Measurements from ENCODE around the gene GGT5.
"Not testable (repeated sequence)": the region's sequence is repeated elsewhere in the genome, so short reads cannot be mapped to it uniquely, and the experiment has no call there.

The GGT5 gene

GRCh38 chr22:24184057-24184798 is 60.7 kb downstream of the GGT5 start:
- no peak for DNase-seq

DNA sequence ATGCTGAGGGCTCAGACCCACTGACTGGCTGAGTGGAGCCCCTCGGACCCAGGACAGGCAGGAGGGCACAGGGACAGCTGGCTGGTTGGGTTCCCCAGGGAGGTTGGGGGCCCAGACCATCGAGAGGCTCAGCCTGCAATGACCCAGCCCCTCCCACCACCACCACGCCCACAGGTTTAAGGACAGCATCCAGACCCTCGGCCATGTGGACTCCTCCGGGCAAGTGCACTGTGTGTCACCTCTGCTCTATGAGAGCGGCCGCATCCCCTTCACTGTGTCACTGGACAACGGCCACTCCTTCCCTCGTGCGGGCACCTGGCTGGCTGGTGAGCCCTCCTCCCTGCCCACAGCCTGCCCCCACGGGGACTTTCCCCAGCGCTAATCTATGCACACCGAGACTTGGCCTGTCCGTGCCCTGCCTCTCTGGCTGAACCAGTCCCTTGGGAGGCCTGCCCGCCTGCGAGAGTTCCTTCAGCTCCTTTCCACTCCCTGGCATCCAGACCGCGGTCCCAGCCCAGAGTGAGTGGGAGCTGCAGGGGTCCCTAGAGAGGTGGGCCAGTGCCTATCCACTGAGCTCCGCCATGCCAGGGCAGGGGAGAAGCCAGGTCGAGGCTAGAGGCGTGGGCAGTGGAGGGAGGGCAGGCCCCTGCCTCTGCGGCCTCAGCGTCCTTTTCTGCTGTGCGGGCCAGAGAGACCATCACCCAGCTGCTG is 61.4 kb downstream of the GGT5 start:
- DNase-seq, result no peak

DNA sequence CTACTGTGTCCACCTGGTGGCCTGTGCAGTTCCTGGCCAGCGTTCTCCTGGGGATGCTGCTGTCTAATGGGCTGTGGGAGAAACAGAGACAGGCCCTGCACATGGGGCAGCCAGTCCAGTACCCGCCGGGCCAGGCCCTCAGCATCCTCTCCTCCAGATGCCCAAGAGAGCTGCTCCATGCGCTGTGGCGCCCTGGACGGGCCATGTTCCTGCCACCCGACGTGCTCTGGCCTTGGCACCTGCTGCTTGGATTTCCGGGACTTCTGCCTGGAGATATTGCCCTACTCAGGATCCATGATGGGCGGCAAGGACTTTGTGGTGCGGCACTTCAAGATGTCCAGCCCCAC is 62.0 kb downstream of the GGT5 start:
- DNase-seq, result not testable (repeated sequence)

DNA sequence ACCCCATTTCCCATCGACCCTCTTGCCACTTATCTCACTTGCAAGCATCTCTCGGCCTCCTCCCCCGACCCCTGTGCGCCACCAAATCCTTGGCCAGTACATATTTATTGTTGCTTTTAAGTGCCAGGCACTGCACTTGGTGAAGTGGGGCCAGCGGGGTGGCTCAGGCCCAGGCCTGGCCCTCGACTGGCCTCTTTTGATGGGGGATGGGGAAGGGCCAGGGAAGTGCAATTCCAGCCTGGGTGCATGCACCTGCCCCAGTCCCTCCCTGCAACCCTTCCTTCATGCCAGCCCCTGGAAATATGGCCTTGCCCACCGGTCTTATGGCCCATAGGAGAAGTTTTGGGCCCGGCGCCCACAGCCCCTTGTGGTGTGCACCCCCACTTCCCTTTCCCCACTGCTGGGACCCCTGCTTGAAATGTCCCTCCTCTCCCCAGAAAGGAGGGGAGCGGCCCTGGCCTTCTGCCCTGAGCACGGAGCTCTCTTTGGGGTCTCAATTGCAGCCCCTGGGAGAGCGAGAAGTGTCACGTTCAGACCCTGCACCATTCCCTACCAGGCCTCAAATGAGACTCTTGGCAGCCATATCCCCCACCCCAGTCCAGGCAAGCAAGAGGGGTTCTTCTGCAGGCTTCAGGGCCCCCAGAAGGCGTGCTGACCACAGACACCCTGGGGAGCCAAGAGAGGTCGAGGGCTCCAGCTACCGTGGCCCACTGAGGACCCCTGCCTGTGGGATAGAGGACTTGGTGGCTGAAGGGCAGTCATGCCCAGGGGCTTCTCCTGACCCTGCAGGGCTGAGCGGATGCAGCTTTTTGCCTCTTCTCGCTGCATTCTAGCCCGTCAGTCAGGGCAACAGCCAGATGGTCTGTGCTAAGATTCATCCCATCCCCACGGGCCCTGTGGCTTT is 62.6 kb downstream of the GGT5 start:
- no peak for DNase-seq

GRCh38 chr22:24181088-24181995 is 63.5 kb downstream of the GGT5 start, which contains the start of gene SUSD2:
SUSD2 (plus strand) TSS chr22:24181487; CDS start chr22:24181520, 33 bp downstream.
- no peak for DNase-seq

DNA sequence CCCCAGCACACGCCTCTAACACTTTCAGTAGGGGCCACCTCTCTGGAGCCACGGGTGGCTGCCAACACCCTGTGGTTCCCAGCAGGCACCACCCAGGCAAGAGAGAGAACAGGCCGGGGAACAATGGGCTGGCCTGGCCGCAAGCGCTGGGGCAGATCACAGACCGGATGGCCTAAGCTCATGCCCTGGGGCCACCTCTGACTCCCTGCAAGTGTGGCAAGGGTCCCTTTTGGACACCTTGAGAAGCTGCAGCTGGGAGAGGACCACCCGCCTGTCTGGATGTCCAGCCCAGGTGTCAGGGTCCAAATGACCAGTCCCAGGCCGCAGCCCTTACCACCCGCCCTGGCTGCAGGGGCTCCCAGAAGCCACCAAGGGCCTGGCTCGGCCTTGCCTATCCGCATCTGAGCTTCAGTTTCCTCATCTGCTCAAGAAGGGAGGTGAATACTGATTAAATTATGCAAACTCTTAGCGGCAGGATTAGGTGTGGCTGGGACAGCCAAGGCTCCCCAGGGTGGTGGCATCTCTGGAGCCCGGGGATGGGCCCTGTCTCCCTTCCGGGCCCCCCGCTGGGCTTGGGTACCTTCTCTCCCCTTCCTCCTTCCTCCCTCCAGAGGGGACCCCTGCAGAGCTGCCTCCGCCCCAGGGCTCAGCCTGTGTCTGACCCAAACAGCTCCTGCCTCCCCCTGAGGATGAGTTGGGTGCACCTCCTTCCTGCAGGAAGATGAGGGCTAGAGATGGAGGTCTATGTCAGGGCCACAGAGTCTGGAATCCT is 64.4 kb downstream of the GGT5 start:
- no peak for DNase-seq

GRCh38 chr22:24179478-24180210 is 65.2 kb downstream of the GGT5 start:
- DNase-seq, result no peak

DNA sequence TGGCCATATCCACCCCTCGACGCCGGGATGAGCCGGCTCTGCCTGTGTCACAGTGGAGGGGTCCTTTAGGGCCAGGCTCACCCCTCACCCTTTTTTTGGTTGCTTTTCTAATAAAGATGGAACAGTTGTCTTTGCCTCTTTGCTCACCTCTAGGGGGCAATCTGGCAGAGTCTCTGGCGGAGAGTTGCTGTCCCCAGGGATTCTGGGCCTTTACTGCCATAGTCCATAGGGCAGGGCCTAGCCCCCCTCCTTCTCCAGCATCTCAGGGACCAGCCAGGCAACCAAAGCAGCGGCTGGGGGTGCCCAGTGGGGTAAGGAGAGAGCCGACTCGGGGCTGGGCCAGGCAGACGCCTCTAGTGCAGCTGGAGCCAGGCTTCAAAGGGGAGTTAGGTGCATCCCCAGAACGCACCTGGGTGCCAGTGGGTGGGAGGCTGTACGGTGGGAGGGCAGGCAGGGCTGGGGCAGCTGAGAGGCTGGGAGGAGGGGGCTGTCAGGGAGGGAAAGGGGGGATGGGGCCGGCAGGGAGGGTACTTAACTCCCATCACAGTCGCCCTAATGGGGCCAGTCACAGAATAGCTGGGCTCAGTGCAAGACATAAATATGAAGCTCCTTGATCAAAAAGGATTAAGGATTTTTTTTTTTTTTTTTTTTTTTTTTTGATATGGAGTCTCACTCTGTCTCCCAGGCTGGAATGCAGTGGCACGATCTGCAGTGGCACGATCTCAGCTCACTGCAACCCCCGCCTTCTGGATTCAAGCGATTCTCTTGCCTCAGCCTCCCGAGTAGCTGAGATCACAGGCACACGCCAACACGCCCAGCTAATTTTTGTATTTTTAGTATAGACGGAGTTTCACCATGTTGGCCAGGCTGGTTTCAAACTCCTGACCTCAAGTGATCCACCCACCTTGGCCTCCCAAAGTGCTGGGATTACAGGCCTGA is 66.1 kb downstream of the GGT5 start:
- DNase-seq, result peak in 2 of 58 donors; percentile 10 to 11

- DNase-seq, result no peak
Observed at GRCh38 chr22:24178021-24178431, 66.9 kb downstream of the GGT5 start.

GRCh38 chr22:24177456-24177855 is 67.4 kb downstream of the GGT5 start:
- no peak for DNase-seq

- no peak for DNase-seq
Observed at GRCh38 chr22:24177045-24177444, 67.8 kb downstream of the GGT5 start.

GRCh38 chr22:24176630-24177029 is 68.3 kb downstream of the GGT5 start:
- DNase-seq, result no peak

DNA sequence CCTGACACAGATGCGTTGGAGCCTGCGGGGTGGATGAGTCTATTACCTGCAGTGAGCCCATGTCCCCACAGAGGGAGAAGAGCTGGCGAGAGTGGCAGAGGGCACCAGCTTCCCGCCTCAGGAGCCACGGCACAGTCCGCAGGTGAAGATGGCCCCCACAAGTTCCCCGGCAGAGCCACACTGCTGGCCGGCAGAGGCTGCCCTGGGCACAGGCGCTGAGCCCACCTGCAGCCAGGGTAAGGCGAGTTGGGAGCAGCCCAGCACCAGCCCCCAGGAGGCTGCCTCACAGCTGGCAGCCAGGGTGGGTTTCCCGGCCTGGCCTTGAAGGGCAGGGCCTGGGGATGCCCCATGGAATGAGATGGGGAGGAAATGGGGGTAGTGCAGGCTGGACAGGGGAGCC is 68.8 kb downstream of the GGT5 start:
- no peak for DNase-seq

DNA sequence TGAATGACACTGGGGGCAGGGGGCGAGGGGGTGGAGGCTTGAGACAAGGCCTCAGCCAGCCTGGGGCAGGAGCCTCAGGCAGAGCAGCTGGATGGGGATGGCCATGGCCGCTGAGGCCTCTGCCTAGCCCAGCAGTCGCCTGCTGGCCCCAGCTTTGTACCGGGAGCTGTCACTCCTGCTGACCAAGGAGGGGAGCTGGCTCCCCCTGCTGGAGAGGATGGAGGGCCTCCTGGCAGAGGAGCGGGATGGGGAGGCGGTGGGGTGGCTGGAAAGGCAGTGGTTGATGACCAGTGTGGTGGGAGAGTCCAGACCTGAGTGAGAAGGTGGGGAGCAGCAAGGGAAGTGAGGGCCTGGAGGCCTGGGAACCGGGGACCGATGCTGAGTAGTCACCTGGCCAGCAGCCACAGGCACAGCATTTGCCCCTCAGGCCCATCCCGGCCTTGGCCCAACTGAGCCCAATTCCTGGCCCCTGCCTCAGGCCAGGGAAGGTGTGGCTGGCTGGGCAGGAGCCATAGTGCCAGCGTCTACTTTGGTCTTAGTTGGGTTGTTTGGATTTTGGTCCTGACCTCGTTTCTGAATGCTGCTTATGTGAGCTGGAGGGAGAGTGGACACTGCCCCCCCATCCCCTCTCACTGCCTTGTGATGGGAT is 69.6 kb downstream of the GGT5 start:
- peak in 48 of 58 donors; percentile 9 to 78 (median 44) for DNase-seq

DNA sequence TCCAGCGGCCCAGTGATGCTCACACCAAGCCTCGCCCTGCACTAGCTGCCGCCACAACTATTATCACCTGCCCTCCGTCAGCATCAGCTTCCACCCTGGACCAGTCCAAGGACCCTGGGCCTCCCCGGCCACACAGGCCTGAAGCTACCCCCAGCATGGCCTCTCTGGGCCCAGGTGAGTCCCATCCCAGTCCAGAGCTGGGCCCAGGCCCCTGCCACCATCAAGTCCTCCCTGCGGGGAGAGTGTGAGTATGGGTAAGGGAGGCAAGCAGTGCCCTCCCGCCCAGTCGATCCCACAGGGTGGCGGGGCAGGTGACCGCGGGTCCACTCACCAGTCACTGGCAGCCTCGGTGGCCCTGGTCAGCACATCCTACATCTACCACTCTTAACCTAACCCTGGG is 73.1 kb downstream of the GGT5 start:
- DNase-seq, result no peak

DNA sequence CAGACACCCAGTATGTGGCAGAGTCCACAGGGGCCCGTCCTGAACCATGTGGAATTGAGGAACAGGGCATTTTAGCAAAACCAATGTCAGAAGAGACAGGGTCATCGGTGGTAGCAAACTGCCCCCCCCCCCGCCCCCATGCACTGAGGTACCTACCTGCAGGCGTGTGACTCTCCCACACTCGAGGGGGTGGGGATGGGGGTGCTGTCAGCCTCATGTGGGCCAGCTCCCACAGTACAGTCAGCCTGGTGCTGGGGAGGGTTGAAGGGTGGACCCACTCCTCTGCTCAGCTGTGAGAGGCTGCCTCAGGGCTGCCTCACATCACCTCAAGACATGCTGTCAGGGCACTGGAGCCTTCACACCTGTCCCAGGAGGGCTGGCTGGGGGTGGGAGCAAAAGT is 74.2 kb downstream of the GGT5 start:
- no peak for DNase-seq

DNA sequence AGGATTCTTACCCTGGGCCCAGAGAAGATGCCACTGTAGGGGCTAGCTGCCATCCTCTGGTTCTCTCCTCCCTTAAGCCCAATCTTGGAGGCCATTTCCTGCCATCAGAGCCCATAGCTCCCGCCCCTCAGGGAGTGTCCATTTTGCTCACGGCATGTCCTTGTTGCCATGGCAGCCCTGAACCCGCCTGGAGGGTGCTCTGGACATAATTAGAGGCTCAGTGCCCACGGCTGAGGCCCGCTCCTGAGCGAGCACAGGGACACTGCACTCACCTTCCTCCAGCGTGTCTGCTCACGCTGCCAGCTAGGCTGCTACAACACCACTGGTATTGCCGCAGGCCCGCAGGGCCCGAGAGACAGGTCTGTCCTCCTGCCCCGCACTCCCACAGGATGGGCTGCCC is 74.7 kb downstream of the GGT5 start:
- DNase-seq, result peak in 2 of 58 donors; percentile 18 to 32

Data from anterior cingulate cortex (tissue), 58 donors.